Heart left ventricle (tissue), 16 donors: ENCODE data around the gene PIAS2. TPM values are rescaled to one million over a fixed set of nuclear protein-coding genes. Genes with fewer than 3 reads are reported as not detected.
"Not testable (repeated sequence)": the region's sequence is repeated elsewhere in the genome, so short reads cannot be mapped to it uniquely, and the experiment has no call there.

ENCODE experiments used
- ATAC-seq, 4 donors: fragments of 200-7000 bp; cut with Tn5 transposase; one replicate each; pipeline ENCODE4 v1.9.1; 2020 to 2022; ENCODE audit warnings: moderate library complexity in 4 of 4, mild to moderate bottlenecking in 3 of 4, moderate number of reproducible peaks in 1 of 4
- DNase-seq, 5 donors: peaks; one replicate each; pipeline ENCODE4 v3.0.0-alpha.2; 2020
- H3K27ac ChIP-seq, 12 donors: fragments of 200-600 bp; sonication (generic) in 4 of 12; one replicate each; pipeline versions ENCODE4 v1.5.0 to v1.8.0; 2016 to 2022; ENCODE audit warnings: mild to moderate bottlenecking in 2 of 12
- H3K27me3 ChIP-seq, 9 donors: fragments of 200-600 bp; sonication (generic) in 2 of 9; one replicate each; pipeline versions ENCODE4 v1.5.1 to v1.8.0; 2016 to 2022; ENCODE audit warnings: mild to moderate bottlenecking in 3 of 9
- H3K36me3 ChIP-seq, 9 donors: fragments of 200-600 bp; sonication (generic) in 2 of 9; one replicate each; pipeline versions ENCODE4 v1.5.0 to v1.8.0; 2018 to 2022; ENCODE audit warnings: mild to moderate bottlenecking in 2 of 9
- H3K4me1 ChIP-seq, 12 donors: fragments of 200-600 bp; sonication (generic) in 4 of 12; one replicate each; pipeline versions ENCODE4 v1.5.0 to v1.8.0; 2016 to 2022; ENCODE audit warnings: mild to moderate bottlenecking in 3 of 12
- H3K4me3 ChIP-seq, 12 donors: fragments of 200-600 bp; sonication (generic) in 4 of 12; one replicate each; pipeline versions ENCODE4 v1.5.0 to v1.8.0; 2017 to 2022; ENCODE audit warnings: mild to moderate bottlenecking in 9 of 12, moderate library complexity in 4 of 12
- H3K9me3 ChIP-seq, 12 donors: fragments of 200-600 bp; sonication (generic) in 4 of 12; one replicate each; pipeline versions ENCODE4 v1.5.0 to v1.8.0; 2016 to 2022; ENCODE audit warnings: mild to moderate bottlenecking in 1 of 12
- POLR2A ChIP-seq, 2 donors: fragments of 450-650 bp; IDR thresholded peaks; one replicate each; pipeline ENCODE4 v1.6.1; 2017; ENCODE audit warnings: antibody characterized with exemption in 2 of 2, mild to moderate bottlenecking in 2 of 2, moderate library complexity in 2 of 2
- WGBS, 4 donors: extraction: QIAGEN DNeasy Blood & Tissue Kit in 2 of 4; methylation state at CpG; one replicate each; pipeline versions ENCODE4 v1.1.5 to v1.1.7; 2013 to 2018; 5-methylcytosine and 5-hydroxymethylcytosine counted together
- intact Hi-C, 10 donors: fragments of 100-400 bp; cut with DNase I; formaldehyde crosslinking; loops; one replicate each; pipeline versions ENCODE4 v1.11.1 to v1.14.2; 2022
- long read RNA-seq, 3 donors: library from polyadenylated mRNA; unstranded; transcript quantifications; one replicate each; pipeline ENCODE4 v2.0.0, GENCODE V29; 2020 to 2021
- polyA plus RNA-seq, 2 donors: library from polyadenylated mRNA; stranded (reverse); fragments of 200-250 nt; gene quantifications; one replicate each; pipeline ENCODE4 v1.2.3, GENCODE V29; 2013
- total RNA-seq, 9 donors: library from RNA; depleted of rRNA in 2 of 9; stranded (reverse); fragments of >200 nt in 2 of 9; fragmentation: NEBNext Ultra II Directional in 3 of 9; extraction: Animal tissue kit (Norgen Biotek cat#: 25700) in 3 of 9; gene quantifications; one replicate each; pipeline versions ENCODE4 v1.1.0 to v1.2.4, GENCODE V29; 2016 to 2023
- TF ChIP-seq, protein P1 (sequence below), 12 donors: fragments of 200-600 bp; sonication (generic) in 4 of 12; IDR thresholded peaks; one replicate each; pipeline versions ENCODE4 v1.5.0 to v1.8.0; 2018 to 2022; ENCODE audit warnings: antibody characterized with exemption in 12 of 12, mild to moderate bottlenecking in 5 of 12
- donor health status: ischemic (EF 13 %, LVEDD 7.1; RV severe dilation, severe dysfunction).
- donor health status: healthy with polysubstance abuse.
- donor health status: DM: no; HTN: yes; CAD: no.
- donor health status: DM: no; HTN: no; CAD: no.
- donor health status: ischemic (EF 25% LVEDD 6.9; RV normal size, moderate dysfunction).
- donor health status: ischemic (EF 25% LVEDD 5.7; RV mildly dilated, moderate dysfunction).
- donor health status: healthy.
- donor health status: DM: yes; HTN: yes; CAD: no.
- donor health status: ischemic (EF 35%, LVEDD 5.7; RV mildly dilated, moderate dysfunction).
- donor health status: nonischemic (EF 11% LVEDD 7.7; RV severe dilation, severe dysfunction).
- donor health status: DM: yes; HTN: yes; CAD: no.
- donor health status: PGD.
- donor health status: ischemic (EF 29% LVEDD 5.4; RV normal size, mild dysfunction).
- donor health status: nonischemic (EF 23%, LVEDD 6.1; RV moderate dilation, normal function).

The PIAS2 gene
- total RNA-seq (10 to 100 TPM; 14.8 to 40.7 (median 33.3) TPM), polyA plus RNA-seq (1 to 10 TPM; 5.4 to 7.7 TPM)
- long read RNA-seq, donor 1, full-length matches to known transcripts = 13 of 32 reads
- long read RNA-seq, donor 1, partial matches to known transcripts = 5 of 32 reads
- long read RNA-seq, donor 1, other reads (novel, unspliced or antisense) = 14 of 32 reads
- long read RNA-seq, donor 2, full-length matches to known transcripts = 19 of 50 reads
- long read RNA-seq, donor 2, partial matches to known transcripts = 10 of 50 reads
- long read RNA-seq, donor 2, other reads (novel, unspliced or antisense) = 21 of 50 reads
- long read RNA-seq, donor 3, full-length matches to known transcripts = 19 of 37 reads
- long read RNA-seq, donor 3, partial matches to known transcripts = 5 of 37 reads
- long read RNA-seq, donor 3, other reads (novel, unspliced or antisense) = 13 of 37 reads

DNA sequence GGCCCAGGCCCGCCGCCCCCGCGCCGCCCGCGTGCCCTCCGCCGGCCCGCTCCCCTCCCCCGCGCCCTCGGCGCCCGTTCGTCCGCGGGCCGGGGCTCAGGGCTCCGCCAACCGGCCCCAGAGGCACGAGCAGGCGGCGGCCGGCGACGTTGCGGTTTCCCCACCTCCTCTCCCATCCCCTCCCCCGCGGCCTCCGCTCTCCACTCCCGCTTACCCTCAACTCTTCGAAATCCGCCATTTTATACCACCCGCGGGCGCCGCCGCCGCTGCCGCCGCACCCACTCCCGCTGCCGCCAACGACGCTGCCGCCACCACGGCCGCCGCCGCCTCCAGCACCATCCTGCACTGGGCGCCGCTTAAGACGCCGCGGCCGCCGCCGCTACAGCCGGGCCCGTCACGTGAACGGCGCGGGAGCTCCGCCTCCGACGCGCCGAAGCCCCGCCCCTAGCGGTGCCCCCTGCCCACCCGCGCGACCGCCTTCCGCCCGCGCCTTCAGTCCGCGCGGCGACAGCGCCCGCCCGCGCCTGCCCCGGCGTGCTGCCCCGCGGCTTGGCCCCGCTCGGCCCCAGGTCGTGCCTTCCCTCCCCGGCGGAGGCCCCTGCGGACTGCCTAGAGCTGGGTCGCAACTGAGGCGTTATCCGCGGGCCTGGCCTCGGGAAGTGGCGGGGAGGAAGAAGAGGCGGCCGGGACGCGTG is at the start of gene PIAS2, which contains the start of gene KATNAL2:
PIAS2 (minus strand) TSS at position 400 of the 695 bp plus-strand sequence; CDS start at position 238, 162 bp downstream.
KATNAL2 (plus strand) TSS at position 495 of the 695 bp plus-strand sequence. CDS start 29,271 bp downstream, outside the sequence.
- peak within 1 kb of the TSS; percentile 47 to 98 (median 77) for H3K4me3 ChIP-seq
- H3K36me3 ChIP-seq = no peaks in the 10 kb centered on the region
- WGBS, 4 donors = 0 to 1% (median 0%) methylated on average over 43 to 107 of the region's 107 CpGs
- H3K9me3 ChIP-seq = no peaks in the 10 kb centered on the region
- H3K4me1 ChIP-seq = peaks cover 0 to 44% (median 15%) of the 10 kb centered on the region in 12 donors
- intact Hi-C loops = loop anchor here in 1 of 10 donors (10.0 kb wide), 1 partner anchor 222 kb away; no protein-coding TSS in a partner anchor
- peak within 1 kb of the TSS; percentile 54 to 96 (median 91) for H3K27ac ChIP-seq
- DNase-seq (peak; percentile 79 to 92 (median 84)), ATAC-seq (peak; percentile 80 to 96 (median 94))
- peak; percentile 36 to 91 for TF ChIP-seq POLR2A (IDR thresholded peaks at IDR 0.05)
- TF ChIP-seq, protein P1, sequence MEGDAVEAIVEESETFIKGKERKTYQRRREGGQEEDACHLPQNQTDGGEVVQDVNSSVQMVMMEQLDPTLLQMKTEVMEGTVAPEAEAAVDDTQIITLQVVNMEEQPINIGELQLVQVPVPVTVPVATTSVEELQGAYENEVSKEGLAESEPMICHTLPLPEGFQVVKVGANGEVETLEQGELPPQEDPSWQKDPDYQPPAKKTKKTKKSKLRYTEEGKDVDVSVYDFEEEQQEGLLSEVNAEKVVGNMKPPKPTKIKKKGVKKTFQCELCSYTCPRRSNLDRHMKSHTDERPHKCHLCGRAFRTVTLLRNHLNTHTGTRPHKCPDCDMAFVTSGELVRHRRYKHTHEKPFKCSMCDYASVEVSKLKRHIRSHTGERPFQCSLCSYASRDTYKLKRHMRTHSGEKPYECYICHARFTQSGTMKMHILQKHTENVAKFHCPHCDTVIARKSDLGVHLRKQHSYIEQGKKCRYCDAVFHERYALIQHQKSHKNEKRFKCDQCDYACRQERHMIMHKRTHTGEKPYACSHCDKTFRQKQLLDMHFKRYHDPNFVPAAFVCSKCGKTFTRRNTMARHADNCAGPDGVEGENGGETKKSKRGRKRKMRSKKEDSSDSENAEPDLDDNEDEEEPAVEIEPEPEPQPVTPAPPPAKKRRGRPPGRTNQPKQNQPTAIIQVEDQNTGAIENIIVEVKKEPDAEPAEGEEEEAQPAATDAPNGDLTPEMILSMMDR (IDR thresholded peaks at IDR 0.05) = peak in 4 of 12 donors; percentile 10 to 27 (median 16)
- no peaks in the 10 kb centered on the region for H3K27me3 ChIP-seq

- H3K27me3 ChIP-seq, H3K4me3 ChIP-seq, H3K36me3 ChIP-seq, DNase-seq, intact Hi-C loops, H3K27ac ChIP-seq, H3K9me3 ChIP-seq, H3K4me1 ChIP-seq, ATAC-seq: not testable (repeated sequence)
- WGBS, 4 donors = 53% methylated on average over 4 of the region's 10 CpGs; no CpG with 5 or more reads in 3 of the 4 donors
Observed at GRCh38 chr18:46966266-46966665, 49.0 kb upstream of the PIAS2 start.

GRCh38 chr18:46964579-46965293 is 47.4 kb upstream of the PIAS2 start:
- H3K9me3 ChIP-seq, H3K27ac ChIP-seq, H3K27me3 ChIP-seq, intact Hi-C loops, H3K36me3 ChIP-seq, H3K4me3 ChIP-seq, DNase-seq, H3K4me1 ChIP-seq: not testable (repeated sequence)
- ATAC-seq = peak in 3 of 4 donors; percentile 32 to 69 (median 35)
- 74 to 92% (median 90%) methylated on average over 4 to 8 of the region's 31 CpGs; no CpG with 5 or more reads in 1 of the 4 donors for WGBS, 4 donors

GRCh38 chr18:46963656-46964578 is 46.6 kb upstream of the PIAS2 start:
- peak in 3 of 4 donors; percentile 23 to 59 (median 28) for ATAC-seq
- H3K27me3 ChIP-seq, H3K36me3 ChIP-seq, H3K27ac ChIP-seq, H3K4me1 ChIP-seq, H3K9me3 ChIP-seq, H3K4me3 ChIP-seq, intact Hi-C loops, DNase-seq: not testable (repeated sequence)
- WGBS, 4 donors = no CpG with 5 or more reads among the region's 79 CpGs

GRCh38 chr18:46958209-46958608 is 40.9 kb upstream of the PIAS2 start:
- no peaks in the 10 kb centered on the region for H3K36me3 ChIP-seq
- H3K4me3 ChIP-seq = no peak overlapping the region
- no peaks in the 10 kb centered on the region for H3K4me1 ChIP-seq
- H3K27me3 ChIP-seq = peaks cover 0 to 3% (median 0%) of the 10 kb centered on the region in 9 donors
- TF ChIP-seq, protein P1 (IDR thresholded peaks at IDR 0.05) = no peak
- no peak for TF ChIP-seq POLR2A (IDR thresholded peaks at IDR 0.05)
- H3K9me3 ChIP-seq = no peaks in the 10 kb centered on the region
- intact Hi-C loops = no loop called here
- no peak overlapping the region for H3K27ac ChIP-seq
- ATAC-seq (no peak), DNase-seq (no peak)
- WGBS, 4 donors = 88 to 92% (median 92%) methylated on average over 4 of the region's 4 CpGs
